Parietal lobe (tissue), 1 donor: Measurements from ENCODE around the gene RBP4. TPM values are rescaled to one million over a fixed set of nuclear protein-coding genes. Genes with fewer than 3 reads are reported as not detected.

Experiments
- total RNA-seq: library from RNA; depleted of rRNA; stranded (reverse); fragments of >200 nt; gene quantifications from one replicate; pipeline ENCODE4 v1.2.3, GENCODE V29; 2014

The RBP4 gene
- total RNA-seq: 5.6 TPM

GRCh38 chr10:93601146-93601773 lies at the start of gene RBP4:
TSS of gene RBP4 (minus strand) at chr10:93601235. CDS start at chr10:93601028, 207 bp downstream.

GRCh38 chr10:93612311-93612710 lies 11.3 kb upstream of the RBP4 start, which contains the start of gene PDE6C:
TSS of gene PDE6C (plus strand) at chr10:93612537. CDS start at chr10:93612726, 189 bp downstream.

GRCh38 chr10:93566435-93567276 lies 34.4 kb downstream of the RBP4 start, which contains the start of gene FFAR4:
TSS of gene FFAR4 (plus strand) at chr10:93566665. CDS start at chr10:93566721, 56 bp downstream.

Other genes starting within 250 kb of the RBP4 start
- 2.5 TPM for gene MYOF, start 118.9 kb downstream of the RBP4 start, total RNA-seq
- 4.1 TPM for gene CEP55, start 104.6 kb downstream of the RBP4 start, total RNA-seq
- gene FFAR4, start 34.6 kb downstream of the RBP4 start, total RNA-seq: not detected
- gene PDE6C, start 11.3 kb upstream of the RBP4 start, total RNA-seq: not detected
- gene FRA10AC1, start 101.4 kb upstream of the RBP4 start, total RNA-seq: 61.0 TPM
- gene LGI1, start 156.7 kb upstream of the RBP4 start, total RNA-seq: 60.7 TPM